Adrenal gland (tissue), 5 donors: ENCODE measurements around the gene NMUR1.

ENCODE experiments used
- CTCF ChIP-seq, 6 experiments: fragments of 450-650 bp in 4 of 6; fragments of 200-600 bp in 2 of 6; sonication (generic) in 1 of 6; IDR thresholded peaks; 1 replicate in 5 of 6; 2 replicates in 1 of 6; pipeline versions ENCODE4 v1.5.1 to v1.8.0; 2016 to 2021; ENCODE audit warnings: antibody characterized with exemption in 6 of 6, mild to moderate bottlenecking in 2 of 6, moderate library complexity in 1 of 6
- POLR2A ChIP-seq, 2 donors: fragments of 450-650 bp; IDR thresholded peaks; one replicate each; pipeline ENCODE4 v1.6.1; 2017; ENCODE audit warnings: antibody characterized with exemption in 2 of 2, mild to moderate bottlenecking in 2 of 2, moderate library complexity in 1 of 2
- donor health status: DM: no; HTN: no; CAD: no.

GRCh38 chr2:231528636-231529030 lies 1.6 kb downstream of the NMUR1 start:
- no peak for TF ChIP-seq CTCF (IDR thresholded peaks at IDR 0.05)
- TF ChIP-seq POLR2A (IDR thresholded peaks at IDR 0.05) = no peak
